GM23338 (cell line): Measurements from ENCODE around the gene L3HYPDH.

ENCODE experiments used
- CREB1 ChIP-seq: fragments of 250-450 bp; sonication (Bioruptor Pico); IDR thresholded peaks from 2 replicates; pipeline ENCODE4 v1.5.0; 2020; ENCODE audit warnings: low read depth, mild to moderate bottlenecking, moderate library complexity
- EZH2 ChIP-seq: fragments of 200-600 bp; sonication (generic); IDR thresholded peaks from one replicate; pipeline ENCODE4 v1.8.0; 2017; ENCODE audit warnings: antibody characterized with exemption, mild to moderate bottlenecking, low read depth; ENCODE audit not compliant: unreplicated experiment
- EZH2phosphoT487 ChIP-seq: fragments of 200-600 bp; sonication (generic); IDR thresholded peaks from one replicate; pipeline ENCODE4 v1.8.1; 2018; ENCODE audit warnings: antibody characterized with exemption; ENCODE audit not compliant: unreplicated experiment
- JUNB ChIP-seq: IDR thresholded peaks from one replicate; pipeline ENCODE4 v1.6.1; 2016; ENCODE audit warnings: antibody characterized with exemption; ENCODE audit not compliant: unreplicated experiment
- NANOG ChIP-seq: IDR thresholded peaks from 2 replicates; pipeline ENCODE4 v1.6.1; 2016; ENCODE audit warnings: antibody characterized with exemption, borderline replicate concordance
- POLR2AphosphoS5 ChIP-seq: IDR thresholded peaks from 2 replicates; pipeline ENCODE4 v1.6.1; 2016; ENCODE audit warnings: antibody characterized with exemption, low read depth
- STAT1 ChIP-seq: IDR thresholded peaks from one replicate; pipeline ENCODE4 v1.6.1; 2016; ENCODE audit warnings: antibody characterized with exemption; ENCODE audit not compliant: unreplicated experiment
- TF ChIP-seq, protein P1 (sequence below), 2 experiments: fragments of 200-600 bp in 1 of 2; sonication (generic) in 1 of 2; conservative IDR thresholded peaks; 2 replicates each; pipeline versions ENCODE4 v1.5.1 to v1.6.1; 2016 to 2017; ENCODE audit warnings: antibody characterized with exemption in 2 of 2, low read depth in 2 of 2, mild to moderate bottlenecking in 2 of 2, moderate library complexity in 1 of 2
- TF ChIP-seq, protein P2 (sequence below): IDR thresholded peaks from one replicate; pipeline ENCODE4 v1.6.1; 2018; ENCODE audit warnings: antibody characterized with exemption; ENCODE audit not compliant: unreplicated experiment
- TF ChIP-seq, protein P3 (sequence below): IDR thresholded peaks from 2 replicates; pipeline ENCODE4 v1.6.1; 2016; ENCODE audit warnings: antibody characterized with exemption

DNA sequence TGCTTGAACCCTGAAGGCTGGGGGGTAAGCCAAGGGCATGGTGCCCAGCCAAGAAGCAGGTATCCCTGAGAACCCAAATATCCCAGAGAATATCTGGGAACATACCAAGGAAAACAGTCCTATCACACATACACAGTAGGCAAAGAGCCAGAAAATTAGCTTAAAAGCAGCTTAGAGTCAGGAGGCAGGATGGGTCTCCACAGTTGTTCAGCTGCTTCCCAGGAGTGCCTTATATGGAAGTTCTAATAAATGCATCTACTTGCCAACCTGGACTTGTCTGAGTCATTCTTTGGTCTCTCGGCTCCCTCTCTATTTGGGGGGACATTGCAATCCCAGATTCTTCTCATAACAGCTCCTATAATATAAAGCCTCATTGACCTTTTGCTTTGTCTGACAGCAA lies 10.0 kb downstream of the L3HYPDH start:
- TF ChIP-seq, protein P1, sequence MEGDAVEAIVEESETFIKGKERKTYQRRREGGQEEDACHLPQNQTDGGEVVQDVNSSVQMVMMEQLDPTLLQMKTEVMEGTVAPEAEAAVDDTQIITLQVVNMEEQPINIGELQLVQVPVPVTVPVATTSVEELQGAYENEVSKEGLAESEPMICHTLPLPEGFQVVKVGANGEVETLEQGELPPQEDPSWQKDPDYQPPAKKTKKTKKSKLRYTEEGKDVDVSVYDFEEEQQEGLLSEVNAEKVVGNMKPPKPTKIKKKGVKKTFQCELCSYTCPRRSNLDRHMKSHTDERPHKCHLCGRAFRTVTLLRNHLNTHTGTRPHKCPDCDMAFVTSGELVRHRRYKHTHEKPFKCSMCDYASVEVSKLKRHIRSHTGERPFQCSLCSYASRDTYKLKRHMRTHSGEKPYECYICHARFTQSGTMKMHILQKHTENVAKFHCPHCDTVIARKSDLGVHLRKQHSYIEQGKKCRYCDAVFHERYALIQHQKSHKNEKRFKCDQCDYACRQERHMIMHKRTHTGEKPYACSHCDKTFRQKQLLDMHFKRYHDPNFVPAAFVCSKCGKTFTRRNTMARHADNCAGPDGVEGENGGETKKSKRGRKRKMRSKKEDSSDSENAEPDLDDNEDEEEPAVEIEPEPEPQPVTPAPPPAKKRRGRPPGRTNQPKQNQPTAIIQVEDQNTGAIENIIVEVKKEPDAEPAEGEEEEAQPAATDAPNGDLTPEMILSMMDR (conservative IDR thresholded peaks at IDR 0.05; ENCODE audit: low read depth in 2 of 2): no peak
- no peak for TF ChIP-seq EZH2
- no peak for TF ChIP-seq POLR2AphosphoS5
- TF ChIP-seq, protein P2, sequence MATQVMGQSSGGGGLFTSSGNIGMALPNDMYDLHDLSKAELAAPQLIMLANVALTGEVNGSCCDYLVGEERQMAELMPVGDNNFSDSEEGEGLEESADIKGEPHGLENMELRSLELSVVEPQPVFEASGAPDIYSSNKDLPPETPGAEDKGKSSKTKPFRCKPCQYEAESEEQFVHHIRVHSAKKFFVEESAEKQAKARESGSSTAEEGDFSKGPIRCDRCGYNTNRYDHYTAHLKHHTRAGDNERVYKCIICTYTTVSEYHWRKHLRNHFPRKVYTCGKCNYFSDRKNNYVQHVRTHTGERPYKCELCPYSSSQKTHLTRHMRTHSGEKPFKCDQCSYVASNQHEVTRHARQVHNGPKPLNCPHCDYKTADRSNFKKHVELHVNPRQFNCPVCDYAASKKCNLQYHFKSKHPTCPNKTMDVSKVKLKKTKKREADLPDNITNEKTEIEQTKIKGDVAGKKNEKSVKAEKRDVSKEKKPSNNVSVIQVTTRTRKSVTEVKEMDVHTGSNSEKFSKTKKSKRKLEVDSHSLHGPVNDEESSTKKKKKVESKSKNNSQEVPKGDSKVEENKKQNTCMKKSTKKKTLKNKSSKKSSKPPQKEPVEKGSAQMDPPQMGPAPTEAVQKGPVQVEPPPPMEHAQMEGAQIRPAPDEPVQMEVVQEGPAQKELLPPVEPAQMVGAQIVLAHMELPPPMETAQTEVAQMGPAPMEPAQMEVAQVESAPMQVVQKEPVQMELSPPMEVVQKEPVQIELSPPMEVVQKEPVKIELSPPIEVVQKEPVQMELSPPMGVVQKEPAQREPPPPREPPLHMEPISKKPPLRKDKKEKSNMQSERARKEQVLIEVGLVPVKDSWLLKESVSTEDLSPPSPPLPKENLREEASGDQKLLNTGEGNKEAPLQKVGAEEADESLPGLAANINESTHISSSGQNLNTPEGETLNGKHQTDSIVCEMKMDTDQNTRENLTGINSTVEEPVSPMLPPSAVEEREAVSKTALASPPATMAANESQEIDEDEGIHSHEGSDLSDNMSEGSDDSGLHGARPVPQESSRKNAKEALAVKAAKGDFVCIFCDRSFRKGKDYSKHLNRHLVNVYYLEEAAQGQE: no peak
- TF ChIP-seq CREB1 (CRISPR knock-in tag): no peak
- no peak for TF ChIP-seq JUNB
- TF ChIP-seq, protein P3, sequence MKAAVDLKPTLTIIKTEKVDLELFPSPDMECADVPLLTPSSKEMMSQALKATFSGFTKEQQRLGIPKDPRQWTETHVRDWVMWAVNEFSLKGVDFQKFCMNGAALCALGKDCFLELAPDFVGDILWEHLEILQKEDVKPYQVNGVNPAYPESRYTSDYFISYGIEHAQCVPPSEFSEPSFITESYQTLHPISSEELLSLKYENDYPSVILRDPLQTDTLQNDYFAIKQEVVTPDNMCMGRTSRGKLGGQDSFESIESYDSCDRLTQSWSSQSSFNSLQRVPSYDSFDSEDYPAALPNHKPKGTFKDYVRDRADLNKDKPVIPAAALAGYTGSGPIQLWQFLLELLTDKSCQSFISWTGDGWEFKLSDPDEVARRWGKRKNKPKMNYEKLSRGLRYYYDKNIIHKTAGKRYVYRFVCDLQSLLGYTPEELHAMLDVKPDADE: no peak
- no peak for TF ChIP-seq EZH2phosphoT487
- TF ChIP-seq NANOG: no peak
- no peak for TF ChIP-seq STAT1
